NCI-H446 treated with DMSO at 0.1 percent for 48 hours (cell line): ENCODE data around the gene TEDC1.

Source experiments
- DNase-seq: peaks from one replicate; lab custom pipeline; 2025; lab: John Stamatoyannopoulos, UW

Gene TEDC1

GRCh38 chr14:105486163-105486973, 4.7 kb upstream of the TEDC1 start, which contains the start of gene CRIP1:
CRIP1 (plus strand) TSS chr14:105486886; CDS start chr14:105487260, 374 bp downstream.
- DNase-seq = no peak

GRCh38 chr14:105486974-105487448, 4.0 kb upstream of the TEDC1 start:
- DNase-seq = no peak

- DNase-seq = no peak
Measured at GRCh38 chr14:105487449-105487985, 3.5 kb upstream of the TEDC1 start.

- DNase-seq = no peak
Measured at GRCh38 chr14:105487986-105488777, 2.9 kb upstream of the TEDC1 start.

GRCh38 chr14:105488781-105489541, 2.1 kb upstream of the TEDC1 start:
- no peak for DNase-seq

GRCh38 chr14:105489542-105490266, 1.3 kb upstream of the TEDC1 start:
- peak; percentile 78 for DNase-seq

- no peak for DNase-seq
Measured at GRCh38 chr14:105490267-105490571, 827 bp upstream of the TEDC1 start.

- DNase-seq = peak; percentile 49
Measured at GRCh38 chr14:105491366-105491973, 424 bp downstream of the TEDC1 start.

- DNase-seq = peak; percentile 49
Measured at GRCh38 chr14:105492031-105492970, 1.3 kb downstream of the TEDC1 start.

- DNase-seq = no peak
Measured at GRCh38 chr14:105492971-105493871, 2.2 kb downstream of the TEDC1 start.

GRCh38 chr14:105493921-105494605, 3.0 kb downstream of the TEDC1 start:
- no peak for DNase-seq

GRCh38 chr14:105494606-105494929, 3.5 kb downstream of the TEDC1 start:
- DNase-seq = no peak

GRCh38 chr14:105495101-105495989, 4.3 kb downstream of the TEDC1 start:
- peak; percentile 18 for DNase-seq

- no peak for DNase-seq
Measured at GRCh38 chr14:105495990-105496830, 5.2 kb downstream of the TEDC1 start.

- no peak for DNase-seq
Measured at GRCh38 chr14:105496831-105497591, 6.0 kb downstream of the TEDC1 start.
